GF-D8 (cell line): ENCODE results near the gene LSM3.

ENCODE experiments used
- DNase-seq: peaks from one replicate; lab custom pipeline; 2025; lab: John Stamatoyannopoulos, UW

The LSM3 gene

GRCh38 chr3:14143271-14144225 lies 35.1 kb upstream of the LSM3 start:
- no peak for DNase-seq

- DNase-seq: peak; percentile 89
Observed at GRCh38 chr3:14144423-14145075, 34.1 kb upstream of the LSM3 start.

- no peak for DNase-seq
Observed at GRCh38 chr3:14145236-14145635, 33.4 kb upstream of the LSM3 start.

GRCh38 chr3:14145670-14146380 lies 32.8 kb upstream of the LSM3 start:
- no peak for DNase-seq

GRCh38 chr3:14146381-14147065 lies 32.1 kb upstream of the LSM3 start:
- no peak for DNase-seq

GRCh38 chr3:14147066-14147435 lies 31.6 kb upstream of the LSM3 start:
- no peak for DNase-seq

- no peak for DNase-seq
Observed at GRCh38 chr3:14147617-14148016, 31.0 kb upstream of the LSM3 start.

GRCh38 chr3:14148041-14148985 lies 30.3 kb upstream of the LSM3 start:
- DNase-seq: no peak

GRCh38 chr3:14150078-14150477 lies 28.5 kb upstream of the LSM3 start:
- DNase-seq: no peak

GRCh38 chr3:14150491-14151230 lies 28.0 kb upstream of the LSM3 start:
- no peak for DNase-seq

- no peak for DNase-seq
Observed at GRCh38 chr3:14151471-14152083, 27.0 kb upstream of the LSM3 start.

- no peak for DNase-seq
Observed at GRCh38 chr3:14152233-14152962, 26.2 kb upstream of the LSM3 start.

GRCh38 chr3:14152963-14153355 lies 25.7 kb upstream of the LSM3 start:
- no peak for DNase-seq

GRCh38 chr3:14153663-14154062 lies 25.0 kb upstream of the LSM3 start:
- no peak for DNase-seq

GRCh38 chr3:14154276-14154675 lies 24.3 kb upstream of the LSM3 start:
- no peak for DNase-seq

GRCh38 chr3:14154895-14155440 lies 23.6 kb upstream of the LSM3 start:
- DNase-seq: no peak

- DNase-seq: no peak
Observed at GRCh38 chr3:14156201-14156600, 22.4 kb upstream of the LSM3 start.

GRCh38 chr3:14156843-14157561 lies 21.6 kb upstream of the LSM3 start:
- no peak for DNase-seq
